Hepatocyte (in vitro differentiated cells): Measurements from ENCODE around the gene SMAD1.

Source experiments
- EZH2phosphoT487 ChIP-seq: fragments of 200-600 bp; sonication (generic); IDR thresholded peaks from one replicate; pipeline ENCODE4 v1.6.1; 2018; ENCODE audit warnings: antibody characterized with exemption, mild to moderate bottlenecking, low read depth, moderate library complexity; ENCODE audit not compliant: unreplicated experiment, severe bottlenecking
- TF ChIP-seq, protein P1 (sequence below): fragments of 200-600 bp; sonication (generic); IDR thresholded peaks from 2 replicates; pipeline ENCODE4 v1.5.1; 2016; ENCODE audit warnings: antibody characterized with exemption, mild to moderate bottlenecking; ENCODE audit not compliant: poor library complexity

DNA sequence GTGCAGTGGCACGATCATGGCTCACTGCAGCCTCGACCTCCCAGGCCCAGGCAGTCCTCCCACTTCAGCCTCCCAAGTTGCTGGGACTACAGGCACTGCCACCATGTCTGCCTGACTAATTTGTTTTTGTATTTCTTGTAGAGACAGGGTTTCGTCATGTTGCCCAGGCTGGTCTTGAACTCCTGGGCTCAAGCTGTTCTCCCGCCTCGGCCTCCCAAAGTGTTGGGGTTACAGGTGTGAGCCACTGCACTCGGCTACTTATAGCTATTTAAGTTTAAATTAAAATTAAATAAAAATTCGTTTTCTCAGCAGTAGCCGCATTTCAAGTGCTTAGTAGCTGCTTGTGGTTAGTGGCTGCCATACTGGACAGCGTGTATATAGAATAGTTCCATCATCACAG lies 3.5 kb downstream of the SMAD1 start:
- TF ChIP-seq, protein P1, sequence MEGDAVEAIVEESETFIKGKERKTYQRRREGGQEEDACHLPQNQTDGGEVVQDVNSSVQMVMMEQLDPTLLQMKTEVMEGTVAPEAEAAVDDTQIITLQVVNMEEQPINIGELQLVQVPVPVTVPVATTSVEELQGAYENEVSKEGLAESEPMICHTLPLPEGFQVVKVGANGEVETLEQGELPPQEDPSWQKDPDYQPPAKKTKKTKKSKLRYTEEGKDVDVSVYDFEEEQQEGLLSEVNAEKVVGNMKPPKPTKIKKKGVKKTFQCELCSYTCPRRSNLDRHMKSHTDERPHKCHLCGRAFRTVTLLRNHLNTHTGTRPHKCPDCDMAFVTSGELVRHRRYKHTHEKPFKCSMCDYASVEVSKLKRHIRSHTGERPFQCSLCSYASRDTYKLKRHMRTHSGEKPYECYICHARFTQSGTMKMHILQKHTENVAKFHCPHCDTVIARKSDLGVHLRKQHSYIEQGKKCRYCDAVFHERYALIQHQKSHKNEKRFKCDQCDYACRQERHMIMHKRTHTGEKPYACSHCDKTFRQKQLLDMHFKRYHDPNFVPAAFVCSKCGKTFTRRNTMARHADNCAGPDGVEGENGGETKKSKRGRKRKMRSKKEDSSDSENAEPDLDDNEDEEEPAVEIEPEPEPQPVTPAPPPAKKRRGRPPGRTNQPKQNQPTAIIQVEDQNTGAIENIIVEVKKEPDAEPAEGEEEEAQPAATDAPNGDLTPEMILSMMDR = no peak
- no peak for TF ChIP-seq EZH2phosphoT487
